Nephron (organoid): ENCODE results near the gene RSU1.

Experiments
- H3K27ac Mint-ChIP-seq, 3 experiments: 2 replicates each; pipeline ENCODE4 v1.8.0; 2020; ENCODE audit warnings: mixed read lengths in 3 of 3, mild to moderate bottlenecking in 2 of 3, moderate library complexity in 1 of 3
- H3K27me3 Mint-ChIP-seq: 2 replicates; pipeline ENCODE4 v1.8.0; 2021; ENCODE audit warnings: low read depth, mild to moderate bottlenecking, moderate library complexity, mixed read lengths
- H3K36me3 Mint-ChIP-seq: 2 replicates; pipeline ENCODE4 v1.8.0; 2020; ENCODE audit warnings: low read depth, mixed read lengths
- H3K4me1 Mint-ChIP-seq: 2 replicates; pipeline ENCODE4 v1.8.0; 2020; ENCODE audit warnings: mixed read lengths
- H3K4me3 Mint-ChIP-seq, 3 experiments: 2 replicates each; pipeline ENCODE4 v1.8.0; 2020; ENCODE audit warnings: mild to moderate bottlenecking in 3 of 3, mixed read lengths in 3 of 3, moderate library complexity in 2 of 3
- H3K9me3 Mint-ChIP-seq: 2 replicates; pipeline ENCODE4 v1.8.0; 2020; ENCODE audit warnings: mixed read lengths
- CTCF ChIP-seq, 3 experiments: fragments of 200-600 bp; sonication (generic); IDR thresholded peaks; one replicate each; pipeline ENCODE4 v1.5.0; 2021; ENCODE audit warnings: antibody characterized with exemption in 3 of 3; ENCODE audit not compliant: unreplicated experiment in 3 of 3

The RSU1 gene

DNA sequence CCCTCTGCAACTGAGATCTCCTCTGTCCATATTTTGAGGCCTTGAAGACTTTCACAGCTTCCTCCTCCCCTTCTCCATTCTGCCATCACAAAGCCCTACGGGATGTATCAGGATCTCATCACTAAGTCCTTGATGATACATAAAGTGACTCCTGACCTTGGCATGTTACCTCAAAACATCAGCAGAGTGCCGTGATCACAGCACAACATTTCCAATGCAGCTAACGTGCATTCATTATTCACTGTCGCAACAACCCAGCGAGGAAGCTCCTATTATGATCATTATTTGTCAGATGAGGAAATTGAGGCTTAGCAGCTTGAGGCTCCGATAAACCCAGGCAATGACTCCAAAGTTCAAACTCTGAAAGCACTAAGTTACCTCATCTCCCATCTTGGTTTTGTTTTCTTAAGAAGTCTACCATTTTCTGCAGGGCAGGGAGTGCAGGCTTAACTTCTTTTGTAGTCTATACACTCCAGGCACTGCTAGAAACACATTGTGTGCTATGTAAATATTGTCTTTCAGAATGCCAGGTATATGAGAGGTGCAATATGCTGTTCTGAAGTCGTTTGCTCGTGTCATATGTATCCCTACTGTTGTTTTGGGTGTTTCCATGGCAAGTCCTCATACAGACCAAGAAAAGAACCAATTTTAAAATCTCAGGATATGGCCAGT is 215.0 kb downstream of the RSU1 start:
- Mint-ChIP-seq H3K4me1 (no peaks in the 10 kb centered on the region), H3K4me3 (no peak overlapping the region), H3K9me3 (no peaks in the 10 kb centered on the region), H3K27me3 (peaks cover 8% of the 10 kb centered on the region), H3K27ac (no peak overlapping the region), H3K36me3 (no peaks in the 10 kb centered on the region)
- no peak for TF ChIP-seq CTCF (IDR thresholded peaks at IDR 0.05; ENCODE audit: unreplicated experiment in 3 of 3)

- Mint-ChIP-seq H3K27ac (no peak overlapping the region), H3K27me3 (peaks cover 8% of the 10 kb centered on the region), H3K9me3 (no peaks in the 10 kb centered on the region), H3K4me1 (no peaks in the 10 kb centered on the region), H3K4me3 (no peak overlapping the region), H3K36me3 (no peaks in the 10 kb centered on the region)
- no peak for TF ChIP-seq CTCF (IDR thresholded peaks at IDR 0.05; ENCODE audit: unreplicated experiment in 3 of 3)
Observed at GRCh38 chr10:16599662-16600061, 217.6 kb downstream of the RSU1 start.

- Mint-ChIP-seq H3K9me3 (no peaks in the 10 kb centered on the region), H3K4me3 (no peak overlapping the region), H3K4me1 (no peaks in the 10 kb centered on the region), H3K27me3 (peaks cover 8% of the 10 kb centered on the region), H3K36me3 (peaks cover 5% of the 10 kb centered on the region), H3K27ac (no peak overlapping the region)
- TF ChIP-seq CTCF (IDR thresholded peaks at IDR 0.05; ENCODE audit: unreplicated experiment in 3 of 3): no peak
Observed at GRCh38 chr10:16597656-16598055, 219.6 kb downstream of the RSU1 start.

GRCh38 chr10:16592378-16592777 is 224.8 kb downstream of the RSU1 start:
- H3K27ac Mint-ChIP-seq: no peak overlapping the region
- H3K4me1 Mint-ChIP-seq: no peaks in the 10 kb centered on the region
- H3K9me3 Mint-ChIP-seq: no peaks in the 10 kb centered on the region
- no peak overlapping the region for H3K4me3 Mint-ChIP-seq
- peaks cover 9% of the 10 kb centered on the region for H3K36me3 Mint-ChIP-seq
- H3K27me3 Mint-ChIP-seq: no peaks in the 10 kb centered on the region
- TF ChIP-seq CTCF (IDR thresholded peaks at IDR 0.05; ENCODE audit: unreplicated experiment in 3 of 3): no peak

- Mint-ChIP-seq H3K9me3 (no peaks in the 10 kb centered on the region), H3K4me1 (no peaks in the 10 kb centered on the region), H3K27ac (no peak overlapping the region), H3K36me3 (no peaks in the 10 kb centered on the region), H3K27me3 (no peaks in the 10 kb centered on the region), H3K4me3 (no peak overlapping the region)
- no peak for TF ChIP-seq CTCF (IDR thresholded peaks at IDR 0.05; ENCODE audit: unreplicated experiment in 3 of 3)
Observed at GRCh38 chr10:16586358-16587138, 230.7 kb downstream of the RSU1 start.

DNA sequence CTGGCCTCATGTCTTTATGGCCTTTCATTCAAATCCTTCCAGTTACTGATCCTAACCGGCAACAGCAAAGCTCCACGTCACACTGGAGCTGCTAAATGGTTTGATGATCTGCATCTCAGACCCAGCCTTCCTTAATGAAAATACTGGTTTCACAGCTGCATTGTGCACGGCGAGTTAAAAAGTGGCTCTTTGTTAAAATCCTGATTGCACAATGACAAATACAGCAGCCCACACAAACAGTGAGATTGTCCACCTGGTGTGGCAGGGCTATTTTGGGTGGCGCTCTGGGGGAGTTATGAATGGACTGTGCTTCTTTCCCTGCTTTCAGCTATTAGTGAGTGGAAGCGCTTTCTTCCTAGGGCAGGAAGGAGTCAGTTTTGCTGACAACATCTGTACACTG is 232.1 kb downstream of the RSU1 start:
- no peaks in the 10 kb centered on the region for H3K36me3 Mint-ChIP-seq
- no peaks in the 10 kb centered on the region for H3K4me1 Mint-ChIP-seq
- H3K4me3 Mint-ChIP-seq: no peak overlapping the region
- no peaks in the 10 kb centered on the region for H3K27me3 Mint-ChIP-seq
- no peak overlapping the region for H3K27ac Mint-ChIP-seq
- TF ChIP-seq CTCF (IDR thresholded peaks at IDR 0.05; ENCODE audit: unreplicated experiment in 3 of 3): no peak
- no peaks in the 10 kb centered on the region for H3K9me3 Mint-ChIP-seq
